Measurements from ENCODE around the gene SMCHD1. TPM values are rescaled to one million over a fixed set of nuclear protein-coding genes. Genes with fewer than 3 reads are reported as not detected.

SMCHD1 gene
- total and polyA plus RNA-seq, 2 experiments from 2014 or later = 13.0 to 63.9 TPM

- no peaks in the 10 kb centered on the region for H3K27me3 ChIP-seq
- no peak overlapping the region for H3K27ac ChIP-seq
- H4K20me1 ChIP-seq (ENCODE audit: insufficient read depth, poor library complexity, severe bottlenecking) = no peaks in the 10 kb centered on the region
- H3K4me2 ChIP-seq = no peak overlapping the region
- H3K4me3 ChIP-seq = no peak overlapping the region
- H2AFZ ChIP-seq = no peak overlapping the region
- no peaks in the 10 kb centered on the region for H3K36me3 ChIP-seq (replicated peaks; ENCODE audit: insufficient read depth, low read depth)
- no peak for TF ChIP-seq EZH2 (IDR thresholded peaks at IDR 0.05; ENCODE audit: borderline replicate concordance)
- TF ChIP-seq CTCF (IDR thresholded peaks at IDR 0.05; ENCODE audit: poor library complexity) = no peak
- TF ChIP-seq EZH2phosphoT487 (IDR thresholded peaks at IDR 0.05; ENCODE audit: low read depth, severe bottlenecking, unreplicated experiment) = no peak
- 96% methylated on average over 2 of the region's 2 CpGs for WGBS (ENCODE audit: low lambda C conversion rate, missing lambda C conversion rate)
- H3K9me3 ChIP-seq (ENCODE audit: low read depth) = no peaks in the 10 kb centered on the region
- H3K4me1 ChIP-seq (ENCODE audit: insufficient read depth) = no peaks in the 10 kb centered on the region
- no peaks in the 10 kb centered on the region for H3K9me2 ChIP-seq (replicated peaks; ENCODE audit: insufficient read depth)
- no peak for DNase-seq (ENCODE audit: low spot score)
- peaks cover 7% of the 10 kb centered on the region for H3K79me2 ChIP-seq
Measured at GRCh38 chr18:2707551-2708168, 52.1 kb downstream of the SMCHD1 start.

DNA sequence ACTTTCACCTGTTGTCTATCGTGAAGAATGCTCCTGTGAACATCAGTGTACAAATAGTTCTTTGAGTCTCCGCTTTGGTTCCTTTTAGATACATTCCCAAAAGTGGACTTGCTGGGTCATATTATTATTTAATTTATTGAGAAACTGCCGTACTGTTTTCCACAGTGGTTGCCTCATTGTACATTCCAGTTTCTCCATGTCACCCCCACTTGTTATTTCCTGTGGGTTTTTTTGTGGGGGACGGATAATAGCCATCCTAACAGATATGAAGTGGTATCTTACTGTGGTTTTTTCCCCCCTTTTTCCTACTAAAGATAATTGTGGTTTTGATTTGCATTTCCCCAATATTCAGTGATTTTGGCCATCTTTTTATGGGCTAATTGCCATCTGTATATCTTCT is 53.8 kb downstream of the SMCHD1 start:
- no peaks in the 10 kb centered on the region for H3K27me3 ChIP-seq
- H3K4me2 ChIP-seq = no peak overlapping the region
- no peak overlapping the region for H2AFZ ChIP-seq
- no peaks in the 10 kb centered on the region for H3K9me2 ChIP-seq (replicated peaks; ENCODE audit: insufficient read depth)
- H3K27ac ChIP-seq = no peak overlapping the region
- H3K4me1 ChIP-seq (ENCODE audit: insufficient read depth) = no peaks in the 10 kb centered on the region
- H3K9me3 ChIP-seq (ENCODE audit: low read depth) = no peaks in the 10 kb centered on the region
- H4K20me1 ChIP-seq (ENCODE audit: insufficient read depth, poor library complexity, severe bottlenecking) = no peaks in the 10 kb centered on the region
- 75% methylated on average over 4 of the region's 4 CpGs for WGBS (ENCODE audit: low lambda C conversion rate, missing lambda C conversion rate)
- peaks cover 16% of the 10 kb centered on the region for H3K79me2 ChIP-seq
- no peaks in the 10 kb centered on the region for H3K36me3 ChIP-seq (replicated peaks; ENCODE audit: insufficient read depth, low read depth)
- DNase-seq (ENCODE audit: low spot score) = no peak
- no peak for TF ChIP-seq EZH2phosphoT487 (IDR thresholded peaks at IDR 0.05; ENCODE audit: low read depth, severe bottlenecking, unreplicated experiment)
- no peak for TF ChIP-seq EZH2 (IDR thresholded peaks at IDR 0.05; ENCODE audit: borderline replicate concordance)
- no peak for TF ChIP-seq CTCF (IDR thresholded peaks at IDR 0.05; ENCODE audit: poor library complexity)
- no peak overlapping the region for H3K4me3 ChIP-seq

GRCh38 chr18:2714140-2714539 is 58.6 kb downstream of the SMCHD1 start:
- H3K9me2 ChIP-seq (replicated peaks; ENCODE audit: insufficient read depth) = no peaks in the 10 kb centered on the region
- TF ChIP-seq EZH2 (IDR thresholded peaks at IDR 0.05; ENCODE audit: borderline replicate concordance) (no peak), EZH2phosphoT487 (IDR thresholded peaks at IDR 0.05; ENCODE audit: low read depth, severe bottlenecking, unreplicated experiment) (no peak), CTCF (IDR thresholded peaks at IDR 0.05; ENCODE audit: poor library complexity) (no peak)
- H3K36me3 ChIP-seq (replicated peaks; ENCODE audit: insufficient read depth, low read depth) = no peaks in the 10 kb centered on the region
- H3K27me3 ChIP-seq = no peaks in the 10 kb centered on the region
- H4K20me1 ChIP-seq (ENCODE audit: insufficient read depth, poor library complexity, severe bottlenecking) = no peaks in the 10 kb centered on the region
- DNase-seq (ENCODE audit: low spot score) = no peak
- no peak overlapping the region for H3K27ac ChIP-seq
- H3K4me1 ChIP-seq (ENCODE audit: insufficient read depth) = no peaks in the 10 kb centered on the region
- peaks cover 32% of the 10 kb centered on the region for H3K79me2 ChIP-seq
- no peaks in the 10 kb centered on the region for H3K9me3 ChIP-seq (ENCODE audit: low read depth)
- H3K4me2 ChIP-seq = no peak overlapping the region
- H3K4me3 ChIP-seq = no peak overlapping the region
- H2AFZ ChIP-seq = no peak overlapping the region

Data from hepatocyte (in vitro differentiated cells).